Measurements from ENCODE around the gene SPAG4.

Gene SPAG4, protein sequence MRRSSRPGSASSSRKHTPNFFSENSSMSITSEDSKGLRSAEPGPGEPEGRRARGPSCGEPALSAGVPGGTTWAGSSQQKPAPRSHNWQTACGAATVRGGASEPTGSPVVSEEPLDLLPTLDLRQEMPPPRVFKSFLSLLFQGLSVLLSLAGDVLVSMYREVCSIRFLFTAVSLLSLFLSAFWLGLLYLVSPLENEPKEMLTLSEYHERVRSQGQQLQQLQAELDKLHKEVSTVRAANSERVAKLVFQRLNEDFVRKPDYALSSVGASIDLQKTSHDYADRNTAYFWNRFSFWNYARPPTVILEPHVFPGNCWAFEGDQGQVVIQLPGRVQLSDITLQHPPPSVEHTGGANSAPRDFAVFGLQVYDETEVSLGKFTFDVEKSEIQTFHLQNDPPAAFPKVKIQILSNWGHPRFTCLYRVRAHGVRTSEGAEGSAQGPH

DNA sequence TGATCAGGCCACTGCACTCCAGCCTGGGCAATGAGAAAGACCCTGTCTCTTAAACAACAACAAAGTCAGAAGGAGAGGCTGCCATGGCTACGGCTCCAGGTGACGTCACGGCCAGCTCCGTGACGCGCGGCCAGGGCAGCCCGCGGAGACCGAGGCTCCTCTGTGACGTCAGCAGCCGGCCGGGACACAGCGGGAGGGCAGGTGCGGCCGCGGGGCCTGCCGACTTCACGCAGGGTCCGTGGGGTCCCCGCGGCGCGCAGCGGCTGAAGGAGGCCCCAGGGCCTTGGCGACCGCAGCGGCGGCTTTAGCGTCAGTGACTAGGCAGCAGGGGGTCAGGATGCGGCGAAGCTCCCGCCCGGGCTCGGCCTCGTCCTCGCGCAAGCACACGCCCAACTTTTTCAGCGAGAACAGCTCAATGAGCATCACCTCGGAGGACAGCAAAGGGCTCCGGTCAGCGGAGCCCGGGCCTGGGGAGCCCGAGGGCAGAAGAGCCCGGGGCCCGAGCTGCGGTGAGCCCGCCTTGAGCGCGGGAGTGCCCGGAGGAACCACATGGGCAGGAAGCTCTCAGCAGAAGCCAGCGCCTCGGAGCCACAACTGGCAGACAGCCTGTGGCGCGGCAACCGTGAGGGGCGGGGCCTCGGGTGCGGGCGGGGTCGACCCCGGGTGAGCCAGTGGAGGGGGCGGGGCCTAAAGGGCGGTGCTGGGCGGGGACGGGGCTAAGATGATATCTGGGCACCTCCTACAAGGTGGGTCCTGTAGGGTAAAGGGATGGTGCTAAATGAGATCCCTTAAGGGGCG, at the start of gene SPAG4:
SPAG4 (plus strand) TSS at position 163 of the 798 bp plus-strand sequence; CDS start at position 338, 175 bp downstream.
- DNase-seq = peak; percentile 100

- DNase-seq = peak; percentile 55
Observed at GRCh38 chr20:35568645-35569044, 47.0 kb upstream of the SPAG4 start.

DNA sequence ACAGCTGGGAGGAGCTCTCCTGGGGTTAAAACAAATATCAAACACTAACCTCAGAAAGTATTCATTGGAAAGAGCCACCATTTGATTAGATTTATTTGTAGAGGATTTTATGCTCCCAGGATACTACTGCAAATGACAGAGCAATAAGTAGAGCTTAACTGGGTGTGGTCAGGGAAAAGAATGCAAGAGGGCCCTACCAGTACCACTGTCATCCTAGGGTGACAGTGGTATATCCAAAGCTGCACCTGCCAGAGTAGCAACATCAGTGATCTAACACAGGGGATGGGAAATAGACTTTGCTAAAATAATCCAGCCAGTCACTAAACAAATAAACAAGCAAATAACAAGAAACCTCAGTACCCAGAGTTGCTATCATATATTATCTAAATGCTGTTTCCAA, 44.1 kb upstream of the SPAG4 start:
- DNase-seq = no peak

DNA sequence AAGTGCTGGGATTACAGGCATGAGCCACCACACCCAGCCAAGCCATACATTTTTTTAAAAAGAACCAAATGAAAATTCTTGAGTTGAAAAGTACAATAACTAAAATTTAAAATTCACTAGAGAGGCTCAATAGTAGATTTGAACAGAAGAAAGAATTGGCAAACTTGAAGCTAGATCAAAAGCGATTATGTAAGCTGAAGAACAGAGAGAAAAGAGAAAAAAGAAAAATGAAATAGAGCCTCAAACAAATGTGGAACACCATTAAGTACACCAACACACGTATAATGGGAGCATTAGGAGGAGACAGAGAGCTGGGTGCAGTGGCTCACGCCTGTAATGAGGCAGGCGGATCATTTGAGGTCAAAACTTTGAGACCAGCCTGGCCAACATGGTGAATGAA, 42.8 kb upstream of the SPAG4 start:
- no peak for DNase-seq

DNA sequence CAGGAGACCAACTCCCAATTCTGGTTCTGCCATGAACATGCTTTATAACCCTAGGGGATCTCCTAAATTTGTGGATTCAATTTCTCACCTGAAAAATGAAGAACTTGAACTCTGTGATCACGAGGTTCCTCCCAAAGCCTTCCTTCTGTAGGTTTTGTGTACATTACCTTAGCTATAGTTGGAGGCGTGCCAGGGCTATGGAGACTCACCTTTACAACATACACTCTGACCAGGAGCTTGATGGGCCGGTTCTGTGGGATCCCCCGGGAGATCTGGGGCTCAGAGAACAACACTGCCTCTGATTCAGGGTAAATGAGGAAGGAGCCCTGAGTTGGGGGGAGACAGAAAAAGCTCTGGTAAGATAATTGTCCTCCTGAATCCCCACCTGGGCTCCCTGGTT, 39.7 kb upstream of the SPAG4 start:
- no peak for DNase-seq

DNA sequence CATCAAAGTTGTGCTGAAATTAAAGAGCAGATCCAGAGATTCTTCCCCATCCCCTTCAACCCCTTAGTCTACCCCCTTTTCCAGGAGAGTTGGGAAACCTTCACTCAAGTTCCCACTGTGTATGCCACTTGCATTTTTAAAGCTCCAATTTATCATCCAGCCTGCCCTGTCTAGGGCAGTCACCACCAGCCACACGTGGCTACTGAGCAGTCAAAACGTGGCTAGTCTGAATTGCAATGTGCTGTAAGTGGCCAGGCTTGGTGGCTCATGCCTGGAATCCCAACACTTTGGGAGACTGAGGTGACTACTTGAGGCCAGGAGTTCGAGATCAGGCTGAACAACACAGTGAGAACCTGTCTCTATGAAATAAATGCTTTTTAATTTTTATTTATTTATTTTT, 38.8 kb upstream of the SPAG4 start:
- DNase-seq = no peak

DNA sequence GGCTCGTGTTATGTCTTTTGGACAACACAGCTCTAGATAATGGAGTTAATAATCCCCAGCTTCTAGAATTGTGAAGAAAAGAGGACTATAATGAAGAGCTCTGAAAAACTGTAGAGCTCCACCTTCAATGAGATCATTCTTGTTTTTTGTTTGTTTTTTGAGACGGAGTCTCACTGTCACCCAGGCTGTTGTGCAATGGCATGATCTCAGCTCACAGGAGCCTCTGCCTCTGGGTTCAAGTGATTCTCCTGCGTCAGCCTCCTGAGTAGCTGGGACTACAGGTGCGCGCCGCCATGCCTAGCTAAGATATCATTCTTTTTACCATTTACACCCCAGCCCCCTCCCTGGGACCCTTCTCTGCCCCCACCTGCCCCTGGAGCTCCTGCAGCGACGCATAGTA, 37.2 kb upstream of the SPAG4 start:
- DNase-seq = no peak

DNA sequence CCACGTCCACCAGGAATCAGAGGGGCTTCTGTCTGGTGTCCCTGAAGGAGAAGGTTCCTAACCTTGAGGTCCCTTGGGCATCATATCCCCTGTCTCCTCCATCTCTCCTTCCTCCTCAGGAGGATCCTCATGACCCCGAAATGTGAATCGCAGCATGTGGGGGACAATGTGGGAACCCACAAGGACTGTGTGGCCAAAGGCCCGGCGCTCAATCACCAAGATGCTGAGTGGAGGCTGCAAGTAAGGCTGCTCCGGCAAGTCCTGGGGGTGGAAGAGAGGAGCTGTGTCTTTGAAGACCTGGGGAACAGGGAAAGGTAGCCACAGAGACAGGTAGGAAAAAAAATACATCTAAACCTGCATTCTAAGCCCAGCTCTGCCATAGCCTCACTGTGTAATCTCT, 36.4 kb upstream of the SPAG4 start:
- no peak for DNase-seq

DNA sequence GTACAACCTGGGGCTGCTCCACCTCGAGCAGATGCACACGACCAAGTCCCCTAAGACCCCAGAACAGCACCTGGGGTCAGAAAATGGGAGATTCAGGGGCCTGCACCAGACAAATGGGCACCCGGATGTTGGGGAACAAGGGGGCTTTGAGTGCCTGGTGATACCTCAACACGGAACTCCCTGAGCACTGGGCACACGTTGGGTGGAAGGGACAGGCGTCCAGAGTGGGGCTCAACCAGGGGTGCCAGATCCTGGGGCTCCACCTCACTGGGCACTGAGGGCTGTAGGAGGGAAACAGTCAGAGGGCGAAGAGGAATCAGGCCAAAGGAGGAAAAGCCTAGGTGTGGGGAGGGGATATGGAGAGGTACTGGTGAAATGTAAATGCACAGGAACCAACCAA, 33.5 kb upstream of the SPAG4 start:
- DNase-seq = no peak

DNA sequence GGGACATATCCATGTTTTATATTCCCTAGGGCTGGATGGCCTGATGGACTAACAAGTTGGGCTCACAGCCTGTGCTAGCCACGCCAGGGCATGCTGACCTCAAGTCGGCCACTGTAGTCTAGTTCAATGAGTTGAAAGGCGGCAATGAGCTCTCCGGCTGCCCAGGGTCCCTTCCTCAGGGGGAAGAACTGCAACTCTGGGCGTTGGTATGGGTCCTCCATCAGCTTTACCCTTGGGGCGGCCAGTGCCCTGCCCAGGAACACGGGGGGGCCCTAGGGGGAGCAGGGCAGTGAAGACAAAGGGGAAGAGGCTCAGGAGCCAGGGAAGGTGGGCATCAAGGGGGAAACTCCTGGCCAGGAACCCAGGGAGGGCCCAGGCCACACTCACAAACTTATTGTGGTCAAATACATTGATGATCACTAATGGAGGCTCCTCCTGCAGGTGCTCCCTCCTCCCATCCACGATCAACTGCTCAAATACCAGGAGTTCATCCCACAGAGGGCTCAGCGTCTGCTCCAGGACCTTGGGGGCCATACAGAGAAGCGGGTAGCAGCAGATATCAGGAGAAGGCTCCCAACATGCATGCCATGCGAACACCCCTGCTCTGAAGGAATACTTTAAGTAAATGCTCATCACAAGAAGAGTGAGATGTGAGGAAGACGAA, 32.8 kb upstream of the SPAG4 start:
- no peak for DNase-seq

DNA sequence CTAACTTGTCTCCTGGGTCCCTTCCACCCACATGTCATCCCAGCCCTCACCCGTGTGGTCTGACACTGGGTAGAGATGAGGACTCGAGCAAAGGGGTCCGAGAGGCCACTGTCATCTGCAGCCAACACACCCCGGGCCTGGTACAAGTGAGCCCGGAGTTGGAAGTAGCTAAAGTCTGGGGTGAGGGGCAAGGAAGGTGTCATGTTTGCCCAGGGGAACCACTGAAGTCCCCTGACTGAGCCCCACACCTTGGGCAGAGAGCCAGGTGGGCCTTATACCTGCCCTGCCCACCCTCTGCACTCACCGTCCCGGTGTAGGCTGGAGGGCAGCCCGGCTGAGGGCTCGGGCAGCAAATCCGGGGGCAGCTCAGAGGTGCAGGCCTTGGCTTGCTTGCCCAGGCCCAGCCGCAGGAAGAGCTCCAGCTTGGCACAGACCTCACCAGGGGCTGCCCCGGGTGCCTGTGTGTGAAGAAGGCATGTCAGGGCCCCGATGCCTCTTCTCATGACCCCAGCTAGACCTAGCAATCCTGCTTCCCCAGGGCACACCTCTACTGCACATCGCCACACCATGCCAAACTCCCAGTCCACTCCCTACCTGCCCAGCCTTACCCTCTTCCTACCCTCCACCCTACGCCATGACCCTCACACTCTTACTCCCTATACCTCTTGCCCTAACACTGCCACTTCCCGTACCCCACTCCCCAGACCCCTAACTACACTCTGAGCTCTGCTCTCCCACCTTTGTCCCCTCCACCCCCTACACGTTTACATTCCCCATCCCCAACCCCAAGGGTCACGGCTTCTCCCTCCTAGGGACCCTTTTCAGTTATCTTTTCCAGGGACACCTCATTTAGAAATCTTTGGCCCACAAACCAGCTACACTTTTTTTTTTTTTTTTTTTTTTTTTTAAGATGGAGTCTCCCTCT, 31.7 kb upstream of the SPAG4 start:
- DNase-seq = no peak

GRCh38 chr20:35586751-35587425, 28.7 kb upstream of the SPAG4 start:
- no peak for DNase-seq

- DNase-seq = no peak
Observed at GRCh38 chr20:35587436-35587835, 28.2 kb upstream of the SPAG4 start.

DNA sequence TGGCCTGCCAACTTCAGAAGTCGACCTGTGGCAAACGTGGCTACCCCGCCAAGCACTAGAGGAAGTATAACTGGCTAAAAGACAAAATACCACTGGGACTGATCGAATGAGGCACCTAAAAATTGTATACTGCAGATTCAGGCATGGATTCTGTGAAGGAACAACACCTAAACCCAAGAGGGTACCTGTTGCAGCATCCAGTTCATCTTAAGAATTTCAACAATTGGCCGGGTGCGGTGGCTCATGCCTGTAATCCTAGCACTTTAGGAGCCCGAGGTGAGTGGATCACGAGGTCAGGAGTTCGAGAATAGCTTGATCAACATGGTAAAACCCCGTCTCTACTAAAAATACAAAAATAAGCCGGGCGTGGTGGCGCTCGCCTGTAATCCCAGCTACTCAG, 27.2 kb upstream of the SPAG4 start:
- DNase-seq = no peak

GRCh38 chr20:35592339-35592974, 23.2 kb upstream of the SPAG4 start:
- DNase-seq = peak; percentile 52

GRCh38 chr20:35595456-35595855, 20.2 kb upstream of the SPAG4 start:
- no peak for DNase-seq

GRCh38 chr20:35595901-35596300, 19.7 kb upstream of the SPAG4 start:
- no peak for DNase-seq

GRCh38 chr20:35597186-35597585, 18.4 kb upstream of the SPAG4 start:
- DNase-seq = peak; percentile 96

- DNase-seq = peak; percentile 86
Observed at GRCh38 chr20:35598476-35598875, 17.2 kb upstream of the SPAG4 start.

DNA sequence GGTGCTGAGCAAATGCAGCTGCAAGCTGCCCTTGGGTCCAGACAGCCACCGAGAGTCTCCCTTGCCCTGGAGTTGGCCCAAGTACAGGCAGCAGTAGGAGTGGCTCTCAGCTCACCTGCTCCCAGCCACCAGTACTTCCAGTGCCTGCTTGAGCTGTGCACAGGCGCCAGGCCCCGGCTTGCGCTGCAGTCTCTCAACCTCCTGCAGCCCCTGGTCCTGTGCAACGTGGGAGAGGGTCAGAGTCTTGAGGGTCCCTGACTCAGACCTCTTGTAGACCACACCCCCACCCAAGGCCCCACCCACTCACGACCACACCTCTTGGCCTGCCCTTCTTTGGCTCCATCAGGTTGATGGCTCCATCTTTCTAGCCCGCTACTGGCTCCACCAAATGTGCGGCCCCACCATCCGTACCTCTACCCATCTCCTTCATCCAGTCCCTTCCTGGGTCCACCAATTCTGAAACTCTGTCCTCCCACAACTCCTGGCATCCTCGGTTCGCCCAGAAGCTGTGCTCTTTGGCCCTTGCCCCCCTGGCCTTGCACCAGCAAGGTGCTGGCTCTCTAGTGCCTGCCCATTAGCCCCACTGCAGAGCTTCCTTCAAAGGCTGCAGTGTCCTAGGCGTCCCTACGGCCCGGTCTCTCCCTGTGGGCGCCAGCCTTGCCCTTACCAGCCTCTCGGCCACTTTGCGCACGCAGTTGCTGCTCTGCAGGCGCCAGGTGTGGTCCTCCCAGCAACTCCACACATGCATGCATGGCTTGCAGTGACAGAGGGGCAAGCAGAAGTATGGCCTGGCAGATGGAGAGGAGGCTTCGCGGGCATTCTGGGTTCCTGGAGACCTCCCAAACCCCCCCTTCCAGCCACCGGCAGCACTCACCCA, 16.5 kb upstream of the SPAG4 start:
- DNase-seq = no peak

All from NCI-H82 (cell line).